ENCODE data around the gene TMEM9. TPM values are rescaled to one million over a fixed set of nuclear protein-coding genes. Genes with fewer than 3 reads are reported as not detected.

TMEM9 gene
- total RNA-seq, 4 donors from 2014 or later: 38.1 to 50.8 (median 40.7) TPM

GRCh38 chr1:201144701-201145100 lies 9.6 kb downstream of the TMEM9 start:
- H3K9me3 ChIP-seq: no peaks in the 10 kb centered on the region
- H3K4me1 ChIP-seq: peaks cover 12% of the 10 kb centered on the region
- H3K4me3 ChIP-seq: no peak overlapping the region
- peaks cover 73% of the 10 kb centered on the region for H3K36me3 ChIP-seq
- TF ChIP-seq POLR2AphosphoS5 (IDR thresholded peaks at IDR 0.05): no peak
- TF ChIP-seq CTCF (IDR thresholded peaks at IDR 0.05): no peak
- no peak for TF ChIP-seq EP300 (IDR thresholded peaks at IDR 0.05)
- TF ChIP-seq POLR2A (IDR thresholded peaks at IDR 0.05): no peak
- H3K27me3 ChIP-seq: no peaks in the 10 kb centered on the region
- DNase-seq (ENCODE audit: low spot score in 2 of 2): peak in 1 of 2 donors; percentile 19
- H3K27ac ChIP-seq: no peak overlapping the region
- 84% methylated on average over 5 of the region's 5 CpGs for WGBS

GRCh38 chr1:201143726-201144635 lies 10.3 kb downstream of the TMEM9 start:
- H3K4me3 ChIP-seq: no peak overlapping the region
- no peaks in the 10 kb centered on the region for H3K27me3 ChIP-seq
- peaks cover 12% of the 10 kb centered on the region for H3K4me1 ChIP-seq
- peaks cover 81% of the 10 kb centered on the region for H3K36me3 ChIP-seq
- TF ChIP-seq CTCF (IDR thresholded peaks at IDR 0.05) (no peak), POLR2A (IDR thresholded peaks at IDR 0.05) (no peak), POLR2AphosphoS5 (IDR thresholded peaks at IDR 0.05) (no peak), EP300 (IDR thresholded peaks at IDR 0.05) (no peak)
- H3K27ac ChIP-seq: no peak overlapping the region
- no peaks in the 10 kb centered on the region for H3K9me3 ChIP-seq
- WGBS: 82% methylated on average over 16 of the region's 18 CpGs
- peak; percentile 43 to 58 for DNase-seq (ENCODE audit: low spot score in 2 of 2)

GRCh38 chr1:201142849-201143725 lies 11.2 kb downstream of the TMEM9 start:
- Histone ChIP-seq H3K36me3 (peaks cover 82% of the 10 kb centered on the region), H3K27me3 (no peaks in the 10 kb centered on the region), H3K4me1 (peaks cover 18% of the 10 kb centered on the region), H3K9me3 (no peaks in the 10 kb centered on the region), H3K4me3 (no peak overlapping the region), H3K27ac (no peak overlapping the region)
- peak in 1 of 2 donors; percentile 48 for DNase-seq (ENCODE audit: low spot score in 2 of 2)
- 77% methylated on average over 16 of the region's 16 CpGs for WGBS
- TF ChIP-seq POLR2AphosphoS5 (IDR thresholded peaks at IDR 0.05) (no peak), CTCF (IDR thresholded peaks at IDR 0.05) (no peak)

GRCh38 chr1:201142011-201142848 lies 12.0 kb downstream of the TMEM9 start:
- Histone ChIP-seq H3K27me3 (no peaks in the 10 kb centered on the region), H3K4me3 (no peak overlapping the region), H3K9me3 (no peaks in the 10 kb centered on the region), H3K27ac (no peak overlapping the region), H3K36me3 (peaks cover 77% of the 10 kb centered on the region), H3K4me1 (peaks cover 26% of the 10 kb centered on the region)
- 54% methylated on average over 16 of the region's 16 CpGs for whole genome bisulfite sequencing
- TF ChIP-seq CTCF (IDR thresholded peaks at IDR 0.05) (no peak), POLR2AphosphoS5 (IDR thresholded peaks at IDR 0.05) (no peak), EP300 (IDR thresholded peaks at IDR 0.05) (no peak), POLR2A (IDR thresholded peaks at IDR 0.05) (no peak)
- peak; percentile 62 to 79 for DNase-seq (ENCODE audit: low spot score in 2 of 2)
